NCI-H2107 treated with DMSO at 0.1 percent for 48 hours (cell line): ENCODE data around the gene NRIP3.

Experiments
- DNase-seq: peaks from one replicate; lab custom pipeline; 2025; ENCODE audit not compliant: unreplicated experiment; lab: John Stamatoyannopoulos, UW

Gene NRIP3

DNA sequence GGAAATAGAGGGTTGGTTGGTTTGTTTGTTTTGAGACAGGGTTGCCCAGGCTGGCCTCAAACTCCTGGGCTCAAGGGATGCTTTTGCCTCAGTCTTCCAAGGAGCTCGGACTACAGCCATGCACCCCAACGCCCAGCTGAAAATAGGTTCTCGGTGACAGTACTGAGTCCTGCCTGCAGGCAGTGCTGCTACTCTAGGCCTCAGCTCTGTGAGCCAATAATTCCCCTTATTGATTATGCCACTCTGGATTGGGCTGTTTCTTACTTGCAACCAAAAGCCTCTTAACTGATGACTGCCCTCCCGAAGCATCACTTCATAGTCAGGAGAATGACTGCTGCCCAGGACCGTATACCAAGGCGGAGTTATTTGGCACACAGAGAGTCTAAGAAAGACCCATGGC lies 69.9 kb downstream of the NRIP3 start:
- no peak for DNase-seq

DNA sequence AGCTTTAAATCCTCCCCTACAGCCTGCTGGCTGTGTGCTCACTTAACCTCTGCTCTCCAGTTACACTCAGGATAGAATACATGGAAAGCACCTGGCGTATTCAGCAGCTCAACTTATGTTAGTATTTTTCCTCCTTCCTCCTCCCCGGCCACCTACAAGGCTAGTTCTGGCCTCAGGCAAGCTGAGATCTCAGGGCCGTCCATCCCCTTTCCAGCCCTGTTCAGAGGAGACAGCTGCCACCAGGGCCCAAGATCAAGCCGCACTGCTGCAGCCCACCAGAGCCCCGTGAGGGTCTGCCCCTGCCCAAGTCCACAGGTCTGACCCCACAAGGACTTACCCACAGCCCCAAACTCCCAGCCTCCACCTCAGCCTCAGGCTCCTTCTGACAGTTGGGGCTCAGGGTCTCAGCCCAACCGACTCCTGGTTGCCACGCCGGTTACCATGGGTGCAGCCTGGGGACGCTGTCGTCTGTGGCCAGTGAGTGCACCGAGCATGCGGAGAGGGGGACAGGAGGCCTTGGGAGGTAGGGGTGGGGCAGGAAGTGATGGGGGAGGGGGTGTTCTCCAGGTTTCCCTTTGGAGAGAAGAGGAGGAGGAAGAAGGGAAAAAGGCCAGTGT lies 71.1 kb downstream of the NRIP3 start, which contains the start of gene C11orf16:
Gene C11orf16, minus strand, starts transcription at position 384 of the 617 bp plus-strand sequence. CDS start 639 bp downstream, outside the sequence.
- DNase-seq, result peak; percentile 68
